Germinal center (tissue), 1 donor: ENCODE data around the gene PPP3CA.
"Not testable (repeated sequence)": the region's sequence is repeated elsewhere in the genome, so short reads cannot be mapped to it uniquely, and the experiment has no call there.

ENCODE experiments used
- DNase-seq: peaks from one replicate; pipeline ENCODE4 v3.0.0; 2012; ENCODE audit warnings: mixed read lengths, low spot score

Gene PPP3CA

GRCh38 chr4:101098666-101099400 is 248.5 kb downstream of the PPP3CA start:
- DNase-seq, result no peak

DNA sequence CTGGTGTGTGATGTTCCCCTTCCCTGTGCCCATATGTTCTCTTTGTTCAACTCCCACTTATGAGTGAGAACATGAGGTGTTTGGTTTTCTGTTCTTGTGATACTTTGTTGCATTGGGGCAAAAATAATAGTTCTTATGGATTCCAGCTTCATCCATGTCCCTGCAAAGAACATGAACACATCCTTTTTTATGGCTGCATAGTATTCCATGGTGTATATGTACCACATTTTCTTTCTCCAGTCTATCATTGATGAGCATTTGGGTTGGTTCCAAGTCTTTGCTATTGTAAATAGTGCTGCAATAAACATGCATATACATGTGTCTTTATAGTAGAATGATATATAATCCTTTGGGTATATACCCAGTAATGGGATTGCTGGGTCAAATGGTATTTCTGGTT is 254.7 kb downstream of the PPP3CA start:
- DNase-seq, result not testable (repeated sequence)

GRCh38 chr4:101089168-101089567 is 258.2 kb downstream of the PPP3CA start:
- DNase-seq, result no peak

DNA sequence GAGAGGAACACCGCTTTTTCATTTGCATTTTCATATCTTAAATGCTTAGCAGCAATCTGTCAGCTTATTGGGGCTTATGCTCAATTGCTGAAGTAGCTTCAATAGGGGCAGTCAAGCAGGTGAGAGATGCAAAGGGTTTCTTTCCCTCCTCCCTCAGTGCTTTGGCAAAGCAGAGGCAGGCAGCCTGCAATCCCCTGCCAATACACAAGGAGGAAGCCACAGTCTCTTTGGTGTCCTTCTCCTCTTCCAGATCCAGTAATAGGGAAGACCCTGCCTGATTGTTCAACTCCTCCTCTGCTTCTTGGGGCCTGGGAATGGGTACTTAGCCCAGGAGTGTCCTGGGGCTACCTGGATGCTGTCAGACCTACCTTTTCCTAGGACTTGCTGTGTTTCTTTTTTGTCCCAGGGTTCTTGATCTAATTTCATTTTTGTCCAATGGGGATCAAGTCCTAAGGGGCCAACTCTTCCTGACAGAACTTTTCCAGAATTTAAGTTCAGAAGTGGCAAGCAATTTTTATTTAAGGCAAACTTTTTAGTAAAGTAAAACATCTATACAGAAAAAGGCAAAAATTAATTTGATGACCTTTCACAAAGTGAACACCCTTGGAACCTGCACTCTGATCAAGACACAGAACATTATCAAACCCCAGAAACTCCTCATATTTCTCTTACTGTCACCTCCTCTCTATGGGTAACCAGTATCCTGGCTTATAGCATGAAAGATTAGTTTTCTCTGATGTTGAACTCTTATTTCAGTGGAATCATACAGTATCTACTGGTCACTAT is 260.3 kb downstream of the PPP3CA start:
- peak; percentile 9 for DNase-seq

DNA sequence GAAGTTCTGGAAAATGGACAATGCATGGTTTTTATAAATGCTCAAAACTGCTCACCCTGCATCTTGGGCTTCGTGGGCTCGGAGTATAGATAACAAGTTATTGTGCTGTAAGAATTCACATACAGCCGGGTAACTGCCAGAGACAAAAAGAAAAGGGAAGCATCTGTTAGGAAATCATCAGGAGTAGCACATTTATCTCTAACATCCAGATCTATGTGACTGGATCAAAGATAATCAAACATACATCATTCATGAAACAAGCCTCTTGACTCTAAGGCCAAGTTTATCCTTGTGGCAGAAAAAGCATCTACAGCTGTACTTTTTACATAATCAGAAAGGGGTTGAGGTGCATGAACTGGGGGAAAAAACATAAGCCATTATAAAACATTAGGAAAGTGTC is 264.2 kb downstream of the PPP3CA start:
- no peak for DNase-seq

- no peak for DNase-seq
Observed at GRCh38 chr4:101081695-101082369, 265.5 kb downstream of the PPP3CA start.

DNA sequence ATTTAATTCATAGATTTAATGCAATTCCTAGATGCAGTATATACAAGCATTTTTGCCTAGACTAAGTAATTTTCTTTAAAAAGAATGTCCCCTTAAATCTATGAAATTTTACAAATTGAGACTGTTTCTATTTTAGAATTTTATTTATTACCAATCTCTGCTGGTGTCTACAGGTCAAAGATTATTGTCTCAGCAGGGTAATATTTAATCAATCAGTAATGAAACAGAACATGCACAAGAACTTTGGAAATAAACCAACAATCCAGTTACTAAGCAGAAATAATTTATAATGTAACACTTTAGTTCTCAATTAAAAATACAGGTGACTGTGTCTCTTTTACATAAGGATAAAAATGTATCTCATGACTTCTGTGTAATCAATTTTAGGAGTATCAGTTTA is 266.2 kb downstream of the PPP3CA start:
- no peak for DNase-seq

GRCh38 chr4:101078950-101079349 is 268.4 kb downstream of the PPP3CA start:
- DNase-seq, result no peak

DNA sequence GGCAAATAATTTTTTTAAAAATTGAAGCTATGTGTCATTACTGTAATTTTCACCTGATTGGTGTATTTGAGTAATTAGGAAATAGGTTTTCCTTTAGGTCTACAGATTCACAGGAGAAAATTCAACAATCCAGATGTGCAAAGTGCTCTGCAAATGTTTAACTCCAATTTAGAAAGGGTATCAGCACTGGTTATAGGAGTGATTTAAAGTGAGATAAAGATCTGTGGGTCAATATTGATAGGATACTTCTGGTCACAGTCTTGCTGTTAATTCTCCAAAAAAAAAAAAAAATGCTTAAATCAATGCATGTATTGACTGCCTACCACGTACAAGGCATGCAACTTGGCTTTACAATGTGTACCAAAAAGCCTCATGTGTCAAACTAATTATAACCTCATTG is 271.3 kb downstream of the PPP3CA start:
- DNase-seq, result no peak

DNA sequence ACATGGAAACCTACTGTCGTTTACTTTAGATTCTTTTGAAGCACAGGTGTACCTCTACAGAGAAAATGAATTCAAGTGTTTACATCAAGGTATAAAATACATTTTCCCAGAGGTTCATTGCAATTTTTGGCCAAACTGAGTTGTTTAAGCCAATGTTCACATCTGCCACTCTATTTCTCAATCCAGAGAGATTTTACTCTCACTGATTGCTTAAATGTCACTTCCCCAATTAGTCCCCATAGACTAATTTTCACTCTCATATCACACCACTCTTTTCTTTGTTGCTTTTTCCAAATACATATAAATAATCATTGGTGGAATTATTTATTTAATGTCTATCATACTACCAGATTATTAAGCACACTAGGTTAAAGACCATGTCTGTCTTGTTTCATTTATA is 271.8 kb downstream of the PPP3CA start:
- DNase-seq, result no peak

DNA sequence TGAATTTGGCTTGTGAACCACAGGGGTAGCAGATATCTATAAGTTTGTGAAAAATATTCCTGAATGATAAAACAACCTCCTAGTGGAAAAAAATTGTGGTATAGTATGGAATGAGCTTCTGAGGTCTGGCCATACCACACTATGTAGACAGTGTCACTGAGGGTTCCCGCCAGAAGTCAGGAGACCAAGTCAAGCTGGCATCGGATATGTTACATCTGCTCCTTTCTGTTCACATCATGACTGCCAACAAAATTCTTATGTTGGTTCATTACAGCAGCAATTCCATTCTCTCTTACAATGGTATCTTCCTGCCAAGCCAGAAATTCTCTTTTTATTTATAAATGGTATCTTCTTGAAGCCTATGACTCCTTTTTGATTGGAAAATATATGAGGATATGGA is 273.0 kb downstream of the PPP3CA start:
- no peak for DNase-seq

GRCh38 chr4:101071241-101071640 is 276.1 kb downstream of the PPP3CA start:
- no peak for DNase-seq

GRCh38 chr4:101068115-101068514 is 279.2 kb downstream of the PPP3CA start:
- DNase-seq, result no peak

- no peak for DNase-seq
Observed at GRCh38 chr4:101067383-101067782, 279.9 kb downstream of the PPP3CA start.

DNA sequence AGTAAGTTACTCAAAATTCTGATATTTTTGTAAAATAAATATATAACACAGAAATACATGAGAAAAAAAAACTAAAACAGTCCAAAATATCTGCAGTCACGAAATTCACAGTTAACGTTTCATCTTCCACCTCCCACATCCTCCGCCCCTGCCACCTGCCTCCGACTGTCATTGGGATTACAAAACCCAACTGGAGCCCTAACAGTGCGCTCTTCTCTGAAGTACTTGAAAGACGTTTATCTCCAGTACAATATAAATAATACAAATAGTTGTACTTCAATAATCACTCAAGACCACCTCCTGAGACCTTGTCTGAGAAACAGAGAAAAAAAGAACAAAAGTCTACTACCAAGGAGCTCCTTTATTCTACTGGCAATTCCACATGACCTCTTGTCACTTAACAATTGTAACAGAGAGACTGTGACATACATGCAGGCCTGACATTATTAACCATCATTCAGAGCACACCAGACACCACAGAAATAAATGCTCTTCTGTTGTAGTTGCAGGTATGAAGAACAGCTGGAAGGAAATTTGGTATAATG is 280.6 kb downstream of the PPP3CA start:
- DNase-seq, result no peak

DNA sequence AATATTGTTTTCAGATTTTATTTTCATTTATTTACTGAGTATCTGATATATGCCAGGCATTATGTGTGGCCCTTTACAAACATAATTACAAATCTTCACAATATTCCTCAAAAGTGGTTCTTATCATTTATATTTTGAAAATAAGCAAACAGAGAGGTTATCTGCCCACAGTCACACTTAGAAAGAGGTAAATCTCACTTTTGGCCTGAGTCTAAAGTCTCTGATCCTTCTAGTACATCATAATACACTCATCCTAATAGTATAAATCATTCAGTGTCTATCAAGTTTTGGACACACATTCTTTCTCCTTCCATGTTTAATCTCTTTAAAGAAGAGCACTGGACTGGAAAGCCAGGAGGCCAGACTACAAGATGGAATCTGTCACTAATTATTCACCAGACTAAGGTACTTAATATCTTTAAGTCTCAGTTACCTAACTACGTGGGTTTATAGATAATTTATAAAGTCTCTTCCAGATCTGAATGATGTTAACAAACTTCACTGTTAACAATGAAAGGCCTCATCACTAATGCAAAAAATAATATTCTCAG is 281.3 kb downstream of the PPP3CA start:
- DNase-seq, result no peak

DNA sequence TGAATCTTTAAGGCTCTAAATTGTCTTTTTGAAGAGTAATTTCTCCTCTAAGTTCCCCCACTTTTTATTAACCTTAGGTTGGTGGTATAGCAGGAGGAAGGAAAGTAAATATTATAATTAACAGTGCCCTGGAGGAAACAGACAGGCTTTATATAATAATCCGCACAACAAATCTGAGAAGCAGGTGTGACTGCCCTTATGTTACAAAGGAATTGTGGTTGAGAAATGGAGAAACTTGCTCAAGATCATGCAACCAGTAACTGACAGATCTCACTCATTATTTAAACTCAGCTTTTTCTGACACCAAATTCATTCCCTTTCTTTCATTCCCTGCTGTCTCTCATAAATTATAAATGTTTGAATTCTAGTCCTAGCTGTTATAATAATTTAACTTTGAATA is 282.0 kb downstream of the PPP3CA start:
- DNase-seq, result no peak

GRCh38 chr4:101064541-101065180 is 282.7 kb downstream of the PPP3CA start:
- no peak for DNase-seq

GRCh38 chr4:101055392-101055791 is 291.9 kb downstream of the PPP3CA start:
- DNase-seq, result no peak

DNA sequence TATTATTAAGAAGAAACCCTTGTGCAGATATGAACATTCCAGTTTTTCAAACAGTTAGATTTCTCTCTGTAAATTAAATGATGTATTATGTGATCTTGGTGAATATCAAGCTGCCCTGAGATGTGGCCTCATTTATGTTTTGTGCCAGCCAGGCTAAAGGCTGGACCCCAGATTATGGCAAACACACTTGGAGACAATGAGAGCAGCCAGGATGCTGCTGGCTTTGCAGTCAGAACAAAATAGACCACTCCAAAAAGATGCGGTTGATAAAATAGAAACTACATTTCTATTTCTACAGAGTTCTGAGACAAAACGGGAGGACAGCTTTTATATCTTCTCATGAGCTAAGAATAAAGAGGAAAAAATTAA is 296.5 kb downstream of the PPP3CA start:
- DNase-seq, result no peak

DNA sequence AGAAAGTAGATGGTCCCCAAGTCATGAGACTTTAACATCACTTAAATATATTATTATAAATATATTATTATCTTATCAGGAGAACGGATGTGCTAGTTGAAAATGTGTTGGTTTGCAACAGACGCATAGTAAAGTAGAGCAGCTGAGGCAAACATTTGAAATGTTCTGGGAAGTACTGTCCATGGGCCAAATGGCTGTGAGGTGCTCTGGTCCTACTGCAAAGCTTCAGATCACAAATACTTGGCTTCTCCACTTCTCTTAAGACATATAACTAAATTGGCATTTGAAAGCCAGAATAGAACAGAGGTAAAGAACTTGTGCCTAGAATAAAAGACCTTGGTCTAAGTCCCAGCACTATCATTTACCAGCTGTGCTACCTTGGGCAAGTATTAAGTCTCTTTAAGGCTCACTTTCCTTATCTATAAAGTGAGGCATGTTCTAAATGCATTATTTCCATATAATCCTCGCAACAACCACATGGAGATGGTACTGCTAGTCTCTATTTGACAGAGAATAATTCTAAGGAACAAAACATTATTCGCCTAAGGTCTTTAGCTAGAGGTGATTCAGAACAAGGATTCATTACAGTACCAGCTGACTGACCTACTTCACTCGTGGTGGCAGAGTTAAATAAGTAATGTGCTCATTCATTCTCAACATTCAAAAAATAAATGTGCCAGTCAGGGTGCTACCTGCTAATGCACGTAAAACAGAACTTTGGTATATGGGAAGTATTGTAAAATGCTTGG is 297.1 kb downstream of the PPP3CA start:
- no peak for DNase-seq
